ENCODE measurements around the gene CREB3L2. TPM values are rescaled to one million over a fixed set of nuclear protein-coding genes. Genes with fewer than 3 reads are reported as not detected.

Gene CREB3L2
- total RNA-seq, 2 experiments from 2014 or later: 22.7 to 79.0 TPM

- no peak overlapping the region for H3K27ac ChIP-seq (ENCODE audit: low read depth, low read length, poor library complexity, severe bottlenecking)
- no TSS peak for BruUV-seq (replicated peaks)
- intact Hi-C loops (cut with micrococcal nuclease; ENCODE audit: unreplicated experiment): no loop called here
- no peaks in the 10 kb centered on the region for H3K9me3 ChIP-seq (ENCODE audit: low read length)
- H2AFZ ChIP-seq (ENCODE audit: low read length): no peak overlapping the region
- H3K79me2 ChIP-seq (ENCODE audit: insufficient read depth, low read depth, low read length): peaks cover 73% of the 10 kb centered on the region
- peaks cover 44% of the 10 kb centered on the region for H3K4me1 ChIP-seq (ENCODE audit: insufficient read depth, low read length, poor library complexity, severe bottlenecking)
- no peak for TF ChIP-seq EZH2phosphoT487 (IDR thresholded peaks at IDR 0.05; ENCODE audit: borderline replicate concordance, low read depth, low read length)
- TF ChIP-seq CTCF (conservative IDR thresholded peaks at IDR 0.05; ENCODE audit: low read length): no peak
- H3K4me2 ChIP-seq (ENCODE audit: low read length): peak overlapping the region; percentile 86
- ChIA-PET CTCF (ENCODE audit: unreplicated experiment) (interaction anchor here (1.2 to 1.7 kb wide), 2 partner anchors 12 to 17 kb away, joined by 4 read pairs; no protein-coding TSS in a partner anchor), POLR2A (interaction anchor here (0.6 to 6.7 kb wide), 5 partner anchors 11 to 85 kb away, joined by 3 to 65 read pairs (median 5); no protein-coding TSS in a partner anchor)
- DNase-seq (ENCODE audit: low spot score): no peak
- H4K20me1 ChIP-seq (ENCODE audit: insufficient read depth, low read length): no peaks in the 10 kb centered on the region
- no peaks in the 10 kb centered on the region for H3K9me2 ChIP-seq (ENCODE audit: insufficient read depth, low read length)
- peaks cover 27% of the 10 kb centered on the region for H3K36me3 ChIP-seq (ENCODE audit: insufficient read depth, low read length)
- H3K4me3 ChIP-seq (ENCODE audit: low read depth, low read length, poor library complexity, severe bottlenecking): peak overlapping the region; percentile 80
Observed at GRCh38 chr7:137998250-137998649, 3.6 kb downstream of the CREB3L2 start.

GRCh38 chr7:137996871-137997270 is 5.0 kb downstream of the CREB3L2 start:
- no TSS peak for BruUV-seq (replicated peaks)
- TF ChIP-seq CTCF (conservative IDR thresholded peaks at IDR 0.05; ENCODE audit: low read length) (no peak), EZH2phosphoT487 (IDR thresholded peaks at IDR 0.05; ENCODE audit: borderline replicate concordance, low read depth, low read length) (no peak)
- no peaks in the 10 kb centered on the region for H3K9me2 ChIP-seq (ENCODE audit: insufficient read depth, low read length)
- H4K20me1 ChIP-seq (ENCODE audit: insufficient read depth, low read length): no peaks in the 10 kb centered on the region
- peaks cover 38% of the 10 kb centered on the region for H3K36me3 ChIP-seq (ENCODE audit: insufficient read depth, low read length)
- H3K4me2 ChIP-seq (ENCODE audit: low read length): no peak overlapping the region
- H2AFZ ChIP-seq (ENCODE audit: low read length): no peak overlapping the region
- peaks cover 50% of the 10 kb centered on the region for H3K4me1 ChIP-seq (ENCODE audit: insufficient read depth, low read length, poor library complexity, severe bottlenecking)
- no peaks in the 10 kb centered on the region for H3K9me3 ChIP-seq (ENCODE audit: low read length)
- CTCF ChIA-PET (ENCODE audit: unreplicated experiment): no interaction called here
- H3K79me2 ChIP-seq (ENCODE audit: insufficient read depth, low read depth, low read length): peaks cover 83% of the 10 kb centered on the region
- H3K27ac ChIP-seq (ENCODE audit: low read depth, low read length, poor library complexity, severe bottlenecking): no peak overlapping the region
- intact Hi-C loops (cut with micrococcal nuclease; ENCODE audit: unreplicated experiment): no loop called here
- DNase-seq (ENCODE audit: low spot score): no peak
- H3K4me3 ChIP-seq (ENCODE audit: low read depth, low read length, poor library complexity, severe bottlenecking): no peak overlapping the region
- POLR2A ChIA-PET: interaction anchor here (3.0 to 3.1 kb wide), 2 partner anchors 9 to 12 kb away, joined by 11 to 13 read pairs; no protein-coding TSS in a partner anchor

GRCh38 chr7:137996386-137996851 is 5.5 kb downstream of the CREB3L2 start:
- Histone ChIP-seq H3K9me2 (ENCODE audit: insufficient read depth, low read length) (no peaks in the 10 kb centered on the region), H3K9me3 (ENCODE audit: low read length) (no peaks in the 10 kb centered on the region), H3K4me3 (ENCODE audit: low read depth, low read length, poor library complexity, severe bottlenecking) (no peak overlapping the region), H3K4me1 (ENCODE audit: insufficient read depth, low read length, poor library complexity, severe bottlenecking) (peaks cover 50% of the 10 kb centered on the region), H4K20me1 (ENCODE audit: insufficient read depth, low read length) (no peaks in the 10 kb centered on the region), H2AFZ (ENCODE audit: low read length) (no peak overlapping the region), H3K27ac (ENCODE audit: low read depth, low read length, poor library complexity, severe bottlenecking) (no peak overlapping the region), H3K79me2 (ENCODE audit: insufficient read depth, low read depth, low read length) (peaks cover 81% of the 10 kb centered on the region), H3K36me3 (ENCODE audit: insufficient read depth, low read length) (peaks cover 39% of the 10 kb centered on the region), H3K4me2 (ENCODE audit: low read length) (no peak overlapping the region)
- intact Hi-C loops (cut with micrococcal nuclease; ENCODE audit: unreplicated experiment): no loop called here
- CTCF ChIA-PET (ENCODE audit: unreplicated experiment): no interaction called here
- no TSS peak for BruUV-seq (replicated peaks)
- no peak for TF ChIP-seq CTCF (conservative IDR thresholded peaks at IDR 0.05; ENCODE audit: low read length)
- TF ChIP-seq EZH2phosphoT487 (IDR thresholded peaks at IDR 0.05; ENCODE audit: borderline replicate concordance, low read depth, low read length): no peak
- no peak for DNase-seq (ENCODE audit: low spot score)
- POLR2A ChIA-PET: interaction anchor here (3.0 to 3.1 kb wide), 2 partner anchors 9 to 12 kb away, joined by 11 to 13 read pairs; no protein-coding TSS in a partner anchor

All from OCI-LY7 (cell line).